Measurements from ENCODE around the gene TASP1.
"Not testable (repeated sequence)": the region's sequence is repeated elsewhere in the genome, so short reads cannot be mapped to it uniquely, and the experiment has no call there.

Gene TASP1

GRCh38 chr20:13648291-13649228 lies 9.8 kb upstream of the TASP1 start:
- no peak for DNase-seq

- DNase-seq = no peak
Measured at GRCh38 chr20:13644010-13644409, 5.3 kb upstream of the TASP1 start.

- no peak for DNase-seq
Measured at GRCh38 chr20:13639150-13639497, 392 bp upstream of the TASP1 start.

DNA sequence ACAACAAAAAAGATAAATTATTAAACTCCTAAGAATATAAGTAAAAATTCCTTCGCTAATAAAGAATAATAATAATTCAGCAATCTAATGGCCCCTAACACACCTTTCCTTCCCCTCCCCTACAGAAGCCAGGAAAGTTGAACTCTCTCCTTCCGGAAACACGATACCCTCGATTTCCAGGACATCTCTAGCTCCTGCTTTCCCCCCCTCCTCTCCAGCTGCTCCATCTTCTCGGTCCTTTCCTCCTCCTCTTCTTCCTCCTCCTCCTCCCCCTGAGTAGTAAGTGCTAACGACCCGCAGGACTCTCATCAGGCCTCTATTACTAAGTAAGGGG lies 603 bp downstream of the TASP1 start:
- no peak for DNase-seq

GRCh38 chr20:13632431-13632830 lies 6.3 kb downstream of the TASP1 start:
- no peak for DNase-seq

GRCh38 chr20:13627525-13627924 lies 11.2 kb downstream of the TASP1 start:
- not testable (repeated sequence) for DNase-seq

DNA sequence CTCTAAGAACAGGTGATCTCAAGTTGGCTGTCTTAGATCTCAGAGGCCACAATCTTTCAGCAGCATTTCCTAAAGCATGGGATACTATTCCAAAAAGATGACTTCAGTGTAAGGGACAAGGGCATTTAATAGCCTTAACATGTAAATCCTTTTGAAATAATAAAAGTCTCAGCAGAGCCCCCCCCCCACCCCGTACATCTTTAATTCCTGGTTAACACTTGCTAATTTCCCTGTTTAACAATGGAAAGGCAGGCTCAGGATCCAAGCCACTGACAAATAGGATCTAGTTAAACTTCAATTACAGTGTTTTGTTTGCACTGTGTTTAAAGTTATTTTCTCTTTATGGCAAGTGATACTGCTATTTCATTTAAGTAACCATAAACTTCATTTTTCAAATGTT lies 12.0 kb downstream of the TASP1 start:
- DNase-seq = no peak

DNA sequence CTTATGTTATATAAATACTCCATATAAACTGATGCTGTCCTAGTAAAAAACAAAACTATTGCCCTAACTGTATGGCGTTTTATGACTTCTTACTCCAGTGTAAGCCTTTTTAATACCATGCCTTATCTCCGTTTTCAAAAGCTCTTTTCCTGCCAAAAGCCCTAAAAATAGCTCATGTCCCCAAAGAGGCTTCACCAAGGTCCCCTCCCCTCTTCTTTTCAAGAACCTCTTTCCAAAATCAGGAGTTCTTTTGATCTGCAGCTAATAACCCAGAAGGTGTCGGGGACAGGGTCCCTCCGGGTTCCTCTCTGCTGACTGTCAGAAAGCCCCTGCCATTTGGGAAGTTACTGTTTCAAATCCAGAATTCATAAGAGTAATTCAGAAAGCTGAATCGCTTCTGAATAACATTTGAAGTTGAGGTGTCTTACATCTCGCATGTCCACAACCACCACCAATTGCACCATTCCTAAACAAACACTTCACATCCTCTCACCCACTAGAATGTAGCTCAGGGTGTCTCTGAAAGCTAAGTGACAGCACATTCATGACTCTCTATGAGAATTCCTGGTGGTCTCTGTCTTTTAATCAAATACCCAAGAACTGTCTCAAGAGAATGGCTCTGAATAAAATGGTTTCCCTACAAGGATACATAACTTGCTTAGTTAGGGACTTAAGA lies 13.3 kb downstream of the TASP1 start:
- no peak for DNase-seq

- DNase-seq = not testable (repeated sequence)
Measured at GRCh38 chr20:13619415-13619814, 19.3 kb downstream of the TASP1 start.

GRCh38 chr20:13618456-13618855 lies 20.3 kb downstream of the TASP1 start:
- DNase-seq = not testable (repeated sequence)

DNA sequence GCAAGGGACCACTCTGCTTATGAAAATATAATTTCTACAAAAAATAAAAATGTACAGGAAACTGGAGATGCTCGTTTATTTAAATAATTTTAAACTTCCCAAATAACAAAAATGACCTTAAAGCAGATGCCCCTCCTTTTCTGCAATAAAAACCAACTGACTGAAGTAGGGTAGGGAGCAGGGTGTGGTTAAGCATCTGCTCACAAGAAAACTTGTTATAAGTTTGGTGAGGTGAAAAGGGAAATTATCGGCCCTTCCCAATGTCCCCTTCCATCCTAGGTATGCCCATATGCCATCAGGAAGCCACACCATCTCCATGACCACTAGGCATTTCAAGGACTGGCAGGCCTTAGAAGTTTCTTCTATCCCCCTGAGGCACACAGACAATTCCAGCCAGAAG lies 21.1 kb downstream of the TASP1 start:
- not testable (repeated sequence) for DNase-seq

DNA sequence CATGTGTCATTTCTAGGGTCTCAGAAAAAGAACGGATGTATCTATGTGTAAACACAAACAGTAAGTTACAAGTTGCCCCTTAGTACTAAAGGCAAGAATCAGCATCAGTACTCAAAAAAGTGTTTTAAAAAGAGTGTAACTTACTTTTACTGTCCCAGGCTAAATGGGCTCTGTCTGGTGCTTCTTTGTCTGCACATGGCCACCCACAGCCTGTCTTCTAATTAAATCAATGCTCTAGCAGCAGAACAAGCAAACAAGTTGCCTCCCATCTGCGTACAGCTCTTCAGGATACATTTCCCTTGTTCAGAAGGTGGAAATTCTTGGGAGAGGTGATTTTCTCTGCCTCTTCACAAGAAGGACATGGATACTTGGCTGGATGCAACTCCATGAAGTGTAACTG lies 22.0 kb downstream of the TASP1 start:
- DNase-seq = not testable (repeated sequence)

GRCh38 chr20:13613917-13614316 lies 24.8 kb downstream of the TASP1 start:
- DNase-seq = no peak

DNA sequence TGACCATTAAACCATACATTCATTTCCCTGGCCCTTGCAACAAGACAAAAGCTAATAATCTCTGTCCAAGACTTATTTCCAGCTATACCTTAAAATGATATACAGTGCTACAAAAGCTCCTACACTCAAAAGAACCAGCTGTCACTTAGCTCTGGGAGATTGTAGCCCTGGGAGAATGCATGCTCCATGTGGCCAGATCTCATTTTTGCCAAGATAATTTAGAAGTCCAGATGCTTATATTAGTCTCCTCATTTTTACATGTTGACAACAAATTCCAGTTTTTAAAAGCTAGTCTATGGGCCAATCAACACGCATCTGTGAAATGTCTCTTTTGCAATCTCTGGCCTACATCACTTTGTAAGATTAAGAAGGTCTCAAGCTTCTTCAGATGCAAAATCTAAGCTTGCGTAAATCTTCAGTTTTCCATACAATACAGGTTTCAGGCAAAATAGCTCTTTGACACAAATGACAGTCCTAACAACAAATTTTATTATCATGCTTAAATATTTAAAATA lies 27.1 kb downstream of the TASP1 start:
- no peak for DNase-seq

- no peak for DNase-seq
Measured at GRCh38 chr20:13610184-13610583, 28.5 kb downstream of the TASP1 start.

DNA sequence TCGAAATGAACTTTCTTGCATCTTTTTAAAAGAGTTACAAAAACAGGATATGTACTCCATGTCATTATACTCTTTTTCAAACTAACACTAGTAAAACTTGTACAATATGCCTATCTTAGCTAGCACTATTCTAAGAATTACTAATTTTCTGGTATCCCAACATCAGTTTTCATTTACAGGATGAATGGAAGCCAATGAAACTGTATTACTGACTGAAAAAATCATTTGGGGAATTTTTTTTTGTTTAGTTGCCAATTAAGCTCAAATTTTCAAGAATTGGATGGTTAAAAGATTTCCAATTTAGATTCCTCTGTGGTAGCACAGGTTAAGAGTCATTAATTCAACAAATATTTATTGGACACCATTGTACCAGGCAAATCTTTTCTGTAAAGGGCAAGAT lies 30.7 kb downstream of the TASP1 start:
- no peak for DNase-seq

DNA sequence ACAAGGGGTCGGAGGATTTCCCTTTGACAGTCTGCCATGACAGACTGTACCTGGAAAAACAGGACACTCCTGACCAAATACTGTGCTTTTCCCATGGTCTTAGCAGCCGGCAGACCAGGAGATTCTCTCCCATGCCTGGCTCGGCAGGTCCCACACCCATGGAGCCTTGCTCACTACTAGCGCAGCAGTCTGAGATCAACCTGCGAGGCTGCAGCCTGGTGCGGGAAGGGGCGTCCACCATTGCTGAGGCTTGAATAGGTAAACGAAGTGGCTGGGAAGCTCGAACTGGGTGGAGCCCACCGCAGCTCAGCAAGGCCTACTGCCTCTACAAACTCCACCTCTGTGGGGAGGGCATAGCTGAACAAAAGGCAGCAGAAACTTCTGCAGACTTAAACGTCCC lies 45.3 kb downstream of the TASP1 start:
- DNase-seq = not testable (repeated sequence)

DNA sequence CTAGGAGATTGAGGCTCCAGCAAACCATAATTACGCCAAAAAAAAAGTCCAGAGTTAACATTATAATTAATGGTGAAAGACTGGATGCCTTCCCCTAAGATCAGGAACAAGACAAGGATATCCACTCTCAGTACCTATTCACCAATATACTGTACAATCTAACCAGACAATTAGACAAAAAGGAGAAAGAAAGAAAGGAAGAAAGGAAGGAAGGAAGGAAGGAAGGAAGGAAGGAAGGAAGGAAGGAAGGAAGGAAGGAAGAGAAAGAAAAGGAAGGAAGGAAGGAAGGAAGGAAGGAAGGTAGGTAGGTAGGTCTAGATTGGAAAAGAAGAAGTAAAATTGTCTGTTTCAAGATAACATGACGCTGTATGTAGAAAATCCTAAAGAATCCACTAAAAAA lies 50.7 kb downstream of the TASP1 start:
- no peak for DNase-seq

GRCh38 chr20:13587370-13587769 lies 51.4 kb downstream of the TASP1 start:
- DNase-seq = no peak

- DNase-seq = no peak
Measured at GRCh38 chr20:13586133-13586532, 52.6 kb downstream of the TASP1 start.

DNA sequence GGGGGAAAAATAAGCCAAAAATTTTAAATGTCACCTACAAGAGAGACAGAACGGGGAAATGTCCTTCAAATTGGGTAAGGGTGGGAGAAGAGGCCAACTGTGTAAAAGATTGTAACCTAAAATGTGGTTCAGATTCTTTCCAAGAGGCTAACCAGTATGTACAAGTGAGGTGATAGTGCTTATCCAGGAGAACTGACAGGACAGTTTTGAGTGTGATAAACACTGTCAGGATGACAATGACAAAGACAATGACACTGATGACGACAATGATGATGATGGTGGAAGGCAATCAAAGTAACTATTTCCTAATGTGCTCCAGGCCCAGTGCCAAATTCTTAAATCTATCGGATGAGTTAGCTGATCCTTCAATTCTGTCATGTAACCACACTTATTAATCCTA lies 57.3 kb downstream of the TASP1 start:
- no peak for DNase-seq

GRCh38 chr20:13580707-13581106 lies 58.0 kb downstream of the TASP1 start:
- no peak for DNase-seq

DNA sequence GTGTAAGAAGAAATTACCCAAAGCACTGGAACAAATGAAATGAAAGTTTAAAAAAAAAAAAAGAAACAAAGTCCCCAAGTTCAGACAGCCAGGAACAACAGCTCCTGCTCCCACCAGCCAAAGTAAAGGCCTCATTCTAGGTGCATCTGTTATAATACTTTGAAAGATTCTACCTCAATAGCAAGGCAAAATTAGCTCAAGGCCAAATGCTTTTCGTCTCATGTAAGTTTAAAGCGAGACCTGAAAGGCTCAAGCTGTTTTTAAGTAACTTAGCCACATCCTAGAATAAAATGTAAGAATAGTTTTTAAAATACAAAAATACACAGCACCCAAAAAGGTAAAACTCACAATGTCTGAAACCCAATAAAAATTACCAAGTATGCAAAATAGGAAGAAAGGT lies 64.7 kb downstream of the TASP1 start:
- no peak for DNase-seq

- no peak for DNase-seq
Measured at GRCh38 chr20:13571662-13572061, 67.1 kb downstream of the TASP1 start.
